GM21367 (cell line): Measurements from ENCODE around the gene KIF16B.

ENCODE experiments used
- ATAC-seq: cut with Tn5 transposase; IDR thresholded peaks from one replicate; pipeline ENCODE4 v1.9.1; 2021; ENCODE audit not compliant: unreplicated experiment

The KIF16B gene

DNA sequence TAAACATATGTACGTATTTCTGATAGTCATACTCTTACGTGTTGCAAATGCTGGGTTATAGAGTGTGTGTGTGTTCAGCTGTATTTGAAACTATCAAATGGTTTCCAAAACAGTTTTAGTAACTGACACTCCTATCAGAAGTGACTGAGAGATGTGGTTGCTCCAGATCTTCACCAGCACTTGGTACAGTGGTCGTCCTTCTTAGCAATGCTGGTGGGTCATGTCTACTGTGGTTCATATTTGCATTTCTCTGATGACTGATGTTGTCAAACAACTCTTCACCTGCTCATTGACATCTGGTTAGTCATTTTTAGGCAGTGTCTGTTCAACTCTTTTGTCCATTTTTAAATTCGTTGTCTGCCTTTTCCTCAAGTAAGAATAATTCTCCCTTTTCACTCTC, 259.3 kb downstream of the KIF16B start:
- peak; percentile 16 for ATAC-seq

DNA sequence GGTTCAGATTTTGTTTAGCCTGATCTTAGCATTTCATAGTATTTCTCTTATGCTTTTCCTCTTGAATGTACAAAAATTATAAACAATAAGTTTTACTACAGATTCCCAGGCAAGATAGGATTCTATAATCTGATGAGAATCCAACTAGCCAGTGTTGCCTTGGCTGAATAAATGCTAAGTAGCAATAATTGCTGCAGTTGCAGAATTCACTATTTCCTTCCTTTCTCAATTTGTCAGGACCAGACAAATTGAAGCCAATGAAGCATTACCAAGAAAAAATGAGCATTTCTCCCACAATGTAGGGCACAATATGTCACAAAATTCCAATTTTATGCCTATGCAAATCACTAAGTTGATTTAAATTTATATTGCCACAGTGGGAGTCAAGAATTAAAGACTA, 260.2 kb downstream of the KIF16B start:
- no peak for ATAC-seq

DNA sequence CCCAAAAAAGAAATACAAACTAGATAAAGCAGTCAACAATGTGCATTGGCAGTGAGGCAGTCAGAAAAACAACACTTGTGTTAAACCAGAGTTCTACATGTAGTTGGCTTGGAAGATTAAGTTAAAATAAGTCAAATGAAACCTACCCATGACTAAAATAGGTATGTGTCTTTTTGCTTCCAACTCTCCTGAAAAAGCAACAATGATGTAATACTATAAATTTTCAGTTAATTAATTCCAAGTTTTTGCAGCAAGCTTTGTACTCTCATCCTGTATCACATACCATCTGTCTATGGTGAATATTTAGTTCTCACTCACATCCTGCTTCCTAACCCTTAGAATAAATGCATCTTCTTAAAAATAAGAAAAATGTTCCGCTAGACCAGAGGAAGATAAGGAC, 261.5 kb downstream of the KIF16B start:
- no peak for ATAC-seq

DNA sequence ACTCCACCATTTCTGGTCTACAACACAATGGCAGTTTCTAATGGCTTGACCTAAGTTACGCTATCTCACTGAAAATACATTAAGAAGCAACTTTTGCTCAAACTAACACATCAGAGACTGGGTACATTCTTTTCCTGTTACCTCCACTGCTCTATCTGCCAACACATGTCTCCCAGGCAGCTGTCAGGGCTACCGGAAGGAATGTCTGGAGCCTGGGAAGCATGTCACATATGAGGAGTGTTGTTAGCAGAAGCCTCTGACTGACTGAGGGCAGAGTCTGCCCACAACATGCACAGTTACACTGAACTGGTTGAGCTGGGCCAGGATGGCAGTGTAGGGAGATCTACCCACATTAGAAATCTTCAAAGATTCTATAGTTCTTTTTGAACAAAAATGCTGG, 264.5 kb downstream of the KIF16B start:
- no peak for ATAC-seq

DNA sequence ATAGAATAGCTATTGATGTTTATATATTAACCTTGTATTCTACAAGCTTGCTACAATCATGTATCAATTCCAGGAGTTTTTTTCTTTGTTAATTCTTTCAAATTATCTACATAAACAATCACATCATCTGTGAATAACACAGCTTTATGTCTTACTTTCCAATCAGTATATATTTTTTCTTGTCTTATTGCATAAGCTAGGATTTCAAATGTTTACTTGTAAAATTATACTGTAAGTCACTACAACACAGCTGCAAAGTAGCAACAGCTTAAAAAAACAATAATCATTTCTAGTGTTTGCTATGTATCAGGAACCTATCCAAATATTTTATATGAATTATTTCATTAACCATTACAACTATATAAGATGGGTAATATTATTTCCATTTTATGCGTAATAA, 270.4 kb downstream of the KIF16B start:
- no peak for ATAC-seq

DNA sequence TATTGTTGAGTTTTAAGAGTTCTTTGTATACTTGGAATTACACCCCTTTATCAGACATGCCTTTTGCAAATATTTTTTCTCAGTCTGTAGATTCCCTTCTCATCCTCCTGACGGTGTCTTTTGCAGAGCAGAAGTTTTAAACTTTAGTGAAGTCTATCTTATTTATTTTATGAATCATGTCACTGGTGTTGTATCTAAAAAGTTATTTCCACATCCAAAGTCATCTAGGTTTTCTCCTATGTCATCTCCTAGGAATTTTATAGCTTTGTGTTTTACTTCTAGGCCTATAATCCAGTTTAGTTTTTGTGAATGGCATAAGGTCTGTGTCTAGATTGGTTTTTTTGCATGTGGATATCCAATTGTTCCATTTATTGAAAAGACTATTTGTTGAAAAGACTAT, 271.3 kb downstream of the KIF16B start:
- ATAC-seq = no peak

DNA sequence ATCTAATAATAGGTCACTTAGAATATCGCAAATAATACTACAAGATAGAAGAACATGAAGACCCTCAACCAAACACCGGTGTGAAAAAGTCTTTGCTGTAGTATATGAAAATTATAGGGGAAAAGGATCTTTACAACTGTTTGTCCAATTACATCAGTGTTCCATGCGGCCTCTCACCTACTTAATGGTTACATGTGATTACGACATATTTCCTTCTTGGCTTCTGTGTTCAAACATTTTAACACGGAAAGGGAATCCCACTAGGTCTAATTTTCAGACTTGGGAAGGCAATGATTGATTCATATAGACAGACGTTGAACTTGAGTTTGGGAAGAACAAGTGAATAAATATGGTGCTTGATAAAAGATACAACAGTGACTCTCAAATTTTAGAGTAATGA, 273.4 kb downstream of the KIF16B start:
- no peak for ATAC-seq

DNA sequence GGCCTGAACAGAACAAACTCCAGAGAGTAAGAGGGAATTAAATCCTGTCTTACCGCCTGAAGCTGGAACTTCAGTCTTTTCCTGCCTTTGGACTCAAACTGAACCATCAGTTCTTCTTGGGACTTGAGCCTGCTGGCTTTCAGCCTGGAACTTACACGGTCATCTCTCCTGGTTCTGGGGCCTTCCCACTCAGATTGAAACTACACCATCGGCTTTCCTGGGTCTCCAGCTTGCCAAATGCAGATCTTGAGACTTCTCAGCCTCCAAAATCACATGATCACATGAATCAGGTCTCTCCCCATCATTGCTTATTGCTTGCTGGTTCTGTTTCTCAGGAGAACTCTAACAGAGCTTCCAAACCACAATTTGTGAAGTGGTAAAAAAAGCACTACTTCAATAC, 276.3 kb downstream of the KIF16B start:
- no peak for ATAC-seq

DNA sequence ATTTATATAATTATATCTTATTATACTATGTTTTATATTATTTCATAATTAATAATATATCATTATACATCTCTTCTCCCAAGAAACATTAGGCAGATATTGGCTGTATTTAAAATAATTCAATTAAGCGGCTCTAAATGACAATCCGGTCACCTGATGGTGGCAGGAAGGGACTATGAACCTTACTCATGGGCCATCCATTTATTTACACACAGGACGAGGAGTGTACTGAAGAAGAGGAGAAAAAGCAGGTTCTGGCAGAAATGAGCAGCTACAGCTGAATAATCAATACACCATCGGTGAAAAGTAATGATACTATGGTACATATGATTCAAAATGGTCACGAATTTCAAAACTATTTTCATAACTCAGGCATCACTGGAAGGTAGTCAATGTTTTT, 277.7 kb downstream of the KIF16B start:
- ATAC-seq = no peak

DNA sequence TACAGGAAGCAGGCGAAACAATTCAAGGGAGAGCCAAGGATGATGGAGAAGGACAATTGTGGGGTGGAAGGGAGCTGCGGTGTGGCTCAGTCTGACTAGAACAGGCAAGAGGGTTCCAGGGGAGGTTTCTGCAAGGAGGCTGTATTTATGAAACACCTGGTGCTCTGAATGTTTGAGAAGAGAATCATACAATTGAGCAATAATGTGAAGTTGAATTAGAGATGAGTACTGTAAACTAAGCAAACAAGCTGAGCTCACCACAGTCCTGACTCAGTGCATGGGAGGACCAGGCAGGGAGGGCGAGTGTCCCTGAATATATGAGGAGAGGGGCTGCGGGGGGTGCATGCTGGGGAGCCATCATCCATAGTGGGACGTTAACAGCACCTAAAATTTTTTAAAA, 279.7 kb downstream of the KIF16B start:
- no peak for ATAC-seq

DNA sequence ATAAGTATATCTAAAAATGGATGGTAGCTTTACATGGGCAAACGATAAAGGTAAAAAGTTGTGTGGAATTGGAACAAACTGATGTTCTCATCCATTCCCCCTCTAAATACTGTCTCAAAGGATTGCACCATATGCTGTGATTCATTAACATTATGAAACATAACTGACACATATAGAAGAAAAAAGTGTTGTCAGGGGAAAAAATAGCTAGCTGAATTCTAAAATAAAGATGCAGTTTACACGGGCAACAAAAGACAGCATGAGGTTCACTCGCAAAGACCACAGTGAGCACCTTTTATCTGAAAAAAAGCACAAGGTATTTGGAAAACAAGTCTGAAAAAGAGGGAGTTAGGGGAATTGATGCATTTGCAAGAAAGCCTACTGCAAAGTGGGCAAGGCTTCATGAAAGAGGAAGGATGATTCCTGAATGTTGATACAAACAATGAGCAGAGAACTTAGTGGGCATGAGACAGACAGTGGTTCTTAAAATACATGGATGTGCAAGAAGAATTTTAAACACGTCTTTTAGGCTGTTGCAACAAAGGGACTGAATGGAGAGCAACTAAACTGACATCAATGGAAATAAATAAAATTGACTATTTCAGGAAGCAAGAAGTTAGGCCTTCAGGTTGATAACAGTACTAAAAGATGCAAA, 280.9 kb downstream of the KIF16B start:
- no peak for ATAC-seq

DNA sequence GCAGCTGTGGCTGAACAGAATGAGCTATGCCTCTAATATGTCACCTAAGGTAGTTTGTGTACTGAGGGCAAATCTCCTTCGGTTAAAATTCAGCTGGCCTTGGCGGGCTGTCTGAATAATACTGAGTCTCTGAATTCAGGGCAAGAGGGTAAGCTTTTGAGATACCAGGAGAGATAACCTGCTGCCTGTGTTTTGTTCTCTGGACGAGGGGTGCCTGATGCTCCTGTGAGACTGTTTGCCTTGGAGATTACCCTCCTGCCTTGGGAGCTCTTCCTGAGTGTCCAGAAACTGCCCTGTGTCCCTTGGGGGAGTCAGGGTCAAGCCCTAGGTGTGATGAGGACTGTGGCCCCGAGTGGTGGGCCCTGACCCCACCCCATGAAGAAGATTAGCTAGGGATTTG, 282.9 kb downstream of the KIF16B start:
- ATAC-seq = no peak

DNA sequence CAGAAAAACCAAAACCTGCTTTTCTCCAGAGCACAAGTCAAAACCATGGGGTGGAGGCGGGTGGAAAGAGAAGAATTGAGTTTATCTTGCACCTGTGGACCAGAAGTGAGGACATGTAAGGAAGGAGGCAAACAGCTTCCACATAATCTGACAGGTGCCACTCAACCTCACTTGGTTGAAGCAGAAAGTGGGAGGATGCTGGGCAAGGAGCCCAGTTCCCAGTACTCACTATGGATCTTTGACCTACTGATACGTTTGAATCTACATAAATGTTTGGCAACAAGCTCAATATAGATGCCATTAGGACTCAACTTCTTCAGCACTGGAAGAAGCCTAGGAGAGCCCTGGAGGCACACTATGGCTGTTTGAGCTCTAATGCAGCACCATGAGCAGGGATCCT, 285.5 kb downstream of the KIF16B start:
- ATAC-seq = no peak

DNA sequence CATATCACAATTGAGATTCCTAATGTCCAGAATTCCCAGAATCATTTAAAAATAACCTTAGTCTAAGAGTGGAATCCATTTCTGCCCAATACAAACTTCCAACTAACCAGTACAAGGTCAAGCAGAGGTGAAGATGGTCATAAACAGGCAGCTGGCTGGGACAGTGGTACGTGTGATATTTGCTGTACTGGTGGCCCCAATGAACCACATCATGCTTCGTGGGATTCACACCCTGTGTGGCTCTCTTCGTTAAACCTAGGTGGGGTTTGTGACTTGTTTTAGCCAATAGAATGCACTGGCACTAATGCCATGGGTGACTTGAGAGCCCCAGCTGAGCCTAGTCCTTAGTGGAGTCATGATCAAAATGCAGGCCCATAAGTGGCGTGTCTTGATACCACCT, 286.6 kb downstream of the KIF16B start:
- ATAC-seq = no peak

DNA sequence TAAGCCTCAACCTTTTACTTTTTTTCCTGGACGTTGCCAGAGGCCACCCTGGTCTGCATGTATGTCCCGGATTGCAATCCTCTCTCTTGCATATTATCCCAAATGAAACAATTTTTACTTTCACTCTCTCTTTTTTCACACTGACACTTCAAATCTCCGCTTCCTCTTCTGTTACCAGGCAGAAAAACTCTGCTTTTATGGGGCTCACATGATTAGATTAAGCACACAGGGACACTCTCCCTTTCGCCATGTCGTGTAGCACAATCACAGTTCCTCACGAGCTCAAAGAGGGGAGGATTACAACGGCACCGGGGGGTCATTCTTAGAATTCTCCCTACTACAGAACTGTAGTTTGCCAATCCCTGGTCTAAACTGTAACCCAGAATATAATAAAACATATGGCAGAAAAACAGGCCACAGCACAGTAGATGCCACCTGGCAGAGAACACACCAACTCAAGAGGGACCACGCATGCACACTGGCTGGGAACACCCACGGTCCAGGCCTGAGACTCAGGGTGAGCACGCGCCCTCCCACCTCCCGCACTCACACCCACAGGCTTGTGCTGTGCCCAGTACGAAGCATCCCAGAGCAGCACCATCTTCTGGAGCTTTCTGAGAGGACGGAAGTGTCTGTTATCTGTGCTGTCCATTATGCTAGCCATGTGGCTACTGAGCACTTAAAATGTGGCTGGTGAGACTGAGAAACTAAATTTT, 288.7 kb downstream of the KIF16B start:
- ATAC-seq = no peak

DNA sequence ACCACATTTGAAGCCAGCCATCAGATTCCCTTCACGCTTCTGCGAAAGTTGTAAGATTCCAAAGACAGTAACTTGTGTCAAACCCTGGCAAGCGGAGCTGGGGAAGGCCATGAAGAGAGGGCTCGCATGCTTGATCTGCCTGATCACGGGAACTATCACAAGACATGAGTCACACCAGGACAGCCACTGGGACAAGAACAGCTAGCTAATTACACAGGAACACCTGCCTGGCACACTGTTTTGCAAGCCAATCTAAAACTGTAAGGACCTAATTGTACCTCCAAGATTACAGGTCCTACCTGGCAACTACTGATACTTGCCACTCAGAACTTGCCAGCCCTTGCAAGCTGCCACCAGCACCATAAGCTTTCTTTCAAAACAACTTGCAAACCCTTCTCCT, 289.3 kb downstream of the KIF16B start:
- ATAC-seq = no peak

DNA sequence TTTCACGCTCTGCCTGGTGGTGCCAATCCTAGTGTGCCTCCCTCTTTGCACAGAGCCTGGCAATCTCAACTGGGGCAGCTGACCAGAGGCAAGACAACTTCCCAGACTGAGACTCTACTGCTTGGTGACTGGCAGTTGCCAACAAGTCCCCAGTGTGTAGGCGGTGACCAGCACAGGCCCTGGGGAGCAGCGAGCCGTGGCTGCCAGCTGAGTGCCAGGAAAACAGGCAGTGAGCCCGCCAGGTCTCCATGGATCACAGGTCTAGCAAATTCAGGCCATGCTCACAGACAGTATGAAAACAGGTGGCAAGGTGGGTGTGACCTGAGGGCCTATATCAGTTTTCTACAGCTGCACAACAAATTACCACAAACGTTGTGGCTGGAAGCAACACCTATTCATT, 289.9 kb downstream of the KIF16B start:
- no peak for ATAC-seq

DNA sequence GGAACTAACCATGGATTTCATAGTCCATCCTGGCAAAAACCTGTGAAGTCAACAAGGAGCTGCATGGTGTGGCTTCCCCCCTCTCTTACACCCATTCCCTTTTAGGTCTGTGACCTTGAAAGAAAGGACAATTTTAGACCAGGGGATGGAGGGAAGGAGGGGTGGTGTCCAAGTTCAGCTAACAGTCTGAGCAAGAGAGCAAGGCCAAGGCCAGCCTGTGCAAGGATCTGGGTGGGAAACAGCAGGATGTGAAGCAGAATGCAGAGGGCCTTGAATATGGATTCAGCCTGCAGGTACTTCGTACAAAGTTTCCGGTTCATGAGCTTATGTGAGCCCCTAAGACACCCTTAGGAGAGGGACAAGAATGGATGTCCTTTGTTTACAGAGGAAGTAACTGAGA, 293.0 kb downstream of the KIF16B start:
- ATAC-seq = no peak

DNA sequence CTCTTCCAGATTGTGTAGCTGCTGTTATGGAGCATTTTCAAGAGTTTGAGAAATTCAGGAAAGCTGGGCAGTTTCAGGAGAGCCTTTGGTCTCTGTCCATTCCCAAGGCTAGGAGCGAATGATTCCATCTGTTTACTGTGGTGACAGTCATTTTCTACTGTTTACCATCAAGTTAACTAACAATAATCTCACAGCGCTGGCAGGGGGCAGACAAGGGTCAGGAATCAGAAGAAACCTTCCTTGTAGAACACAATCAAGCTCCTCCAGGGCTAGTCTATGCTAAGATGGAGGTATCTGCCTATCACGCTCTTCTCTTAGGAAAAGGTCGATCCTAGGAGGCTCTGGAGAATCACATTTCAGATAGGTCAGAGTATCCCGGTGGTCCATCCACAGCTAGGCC, 293.9 kb downstream of the KIF16B start:
- no peak for ATAC-seq

DNA sequence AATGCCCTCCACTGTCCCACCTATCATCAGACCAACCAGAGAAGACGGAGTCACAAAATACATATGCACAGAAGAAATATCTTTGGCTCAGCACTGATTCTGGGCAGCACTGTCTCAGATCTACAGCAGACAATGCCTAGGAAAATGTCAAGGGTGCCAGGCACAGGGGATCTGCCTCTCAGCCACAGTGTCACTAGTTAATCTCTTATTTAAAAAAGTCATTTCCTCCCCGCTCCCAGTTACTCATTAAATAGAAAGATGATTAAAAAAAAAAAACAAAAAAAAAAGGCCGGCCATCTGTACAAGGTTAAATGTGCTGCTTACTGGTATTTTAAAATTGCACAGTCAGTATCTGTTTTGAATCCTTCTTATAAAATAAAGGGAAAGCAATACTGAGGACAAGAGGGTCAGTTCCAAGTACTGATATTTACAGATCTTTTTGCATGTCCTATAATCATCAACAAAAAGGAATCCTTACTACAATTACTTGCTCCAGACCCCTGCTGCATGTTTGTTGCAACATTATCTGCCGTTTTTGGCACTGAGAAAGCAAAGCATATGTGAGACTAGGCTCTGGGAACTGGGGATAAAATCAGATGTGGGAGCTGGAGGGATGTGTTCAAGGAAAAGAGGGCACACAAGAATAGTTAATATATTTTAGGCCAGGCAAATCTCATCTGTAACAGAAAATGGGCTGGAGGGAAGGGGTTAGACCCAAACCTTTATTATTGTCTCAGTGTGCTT, 299.3 kb downstream of the KIF16B start:
- ATAC-seq = no peak

DNA sequence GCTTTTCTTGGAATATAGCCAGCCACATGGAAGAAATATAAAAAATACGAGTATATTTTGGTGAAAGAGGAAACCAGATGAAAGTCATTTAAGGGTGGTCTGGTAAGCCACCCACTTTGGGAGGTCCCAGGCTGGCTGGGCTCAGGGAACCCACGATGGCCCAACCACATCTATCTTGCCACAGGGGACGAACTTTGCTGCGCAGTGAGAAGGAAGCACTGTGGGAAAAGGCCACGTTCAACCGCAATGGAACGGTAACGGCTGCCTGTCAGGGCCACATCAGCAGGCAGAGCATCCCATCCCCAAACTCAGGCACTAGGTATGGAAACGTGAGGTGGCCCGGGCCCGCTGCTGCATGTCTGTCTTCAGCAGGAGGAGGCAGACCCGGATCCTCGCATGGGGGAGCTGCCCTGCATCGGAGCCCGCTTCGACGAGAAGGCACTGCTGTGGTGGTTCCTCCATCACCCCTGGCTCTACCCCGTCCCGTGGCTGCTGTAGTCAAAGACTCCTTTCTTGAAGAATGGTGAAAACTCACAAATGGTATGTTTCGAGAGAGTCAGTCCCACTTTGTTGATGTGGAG, 300.4 kb downstream of the KIF16B start:
- no peak for ATAC-seq

DNA sequence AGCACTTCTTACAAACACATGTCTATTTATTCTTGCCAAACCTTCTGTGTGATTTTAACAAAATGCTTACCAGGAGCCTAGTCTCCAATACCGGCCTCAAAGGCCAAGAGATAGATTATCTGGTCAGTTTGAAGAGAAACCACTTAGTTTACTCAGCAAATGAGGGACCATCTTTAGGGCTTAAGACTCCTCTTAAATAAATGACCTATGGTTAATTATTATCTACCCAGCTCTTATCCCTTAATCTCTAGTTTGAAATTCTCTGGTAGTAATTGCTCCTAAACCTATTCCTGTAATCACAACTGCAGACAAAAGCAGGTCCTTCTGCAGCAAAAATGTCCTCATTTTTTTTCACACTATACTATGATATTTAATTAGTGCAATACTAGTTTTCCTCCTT, 301.8 kb downstream of the KIF16B start:
- no peak for ATAC-seq
